Endothelial cell of umbilical vein (primary cell): ENCODE data around the gene MS4A7.

Source experiments
- CTCF ChIP-seq, 2 donors: IDR thresholded peaks; 1 replicate in 1 of 2; 2 replicates in 1 of 2; pipeline ENCODE4 v1.5.1; 2011; ENCODE audit warnings: low read length in 2 of 2, mild to moderate bottlenecking in 2 of 2, moderate library complexity in 2 of 2, control low read depth in 1 of 2, inconsistent platforms in 1 of 2, low read depth in 1 of 2; ENCODE audit not compliant: insufficient read depth in 1 of 2; ENCODE audit errors: extremely low read depth in 1 of 2
- EZH2 ChIP-seq: IDR thresholded peaks from 2 replicates; pipeline ENCODE4 v1.6.1; 2012; ENCODE audit warnings: borderline replicate concordance, low read depth, mild to moderate bottlenecking, moderate library complexity, low read length, inconsistent platforms; ENCODE audit not compliant: severe bottlenecking
- GATA2 ChIP-seq: IDR thresholded peaks from 2 replicates; pipeline ENCODE4 v1.7.0; 2011; ENCODE audit warnings: low read depth, mild to moderate bottlenecking, moderate library complexity, mixed read lengths, low read length; ENCODE audit not compliant: insufficient read length, insufficient read depth
- JUN ChIP-seq: IDR thresholded peaks from 2 replicates; pipeline ENCODE4 v1.6.1; 2011; ENCODE audit warnings: borderline replicate concordance, low read depth; ENCODE audit not compliant: insufficient read length, insufficient read depth
- MAX ChIP-seq: IDR thresholded peaks from 2 replicates; pipeline ENCODE4 v1.6.1; 2011; ENCODE audit not compliant: insufficient read depth, insufficient read length
- POLR2A ChIP-seq: IDR thresholded peaks from 2 replicates; pipeline ENCODE4 v1.6.1; 2012; ENCODE audit warnings: low read depth, mild to moderate bottlenecking, control low read depth, low read length
- POLR2AphosphoS5 ChIP-seq: IDR thresholded peaks from 2 replicates; pipeline ENCODE4 v1.6.1; 2012; ENCODE audit warnings: low read depth, mild to moderate bottlenecking, control low read depth, low read length, moderate library complexity; ENCODE audit not compliant: insufficient read depth

GRCh38 chr11:60344146-60344545, 34.2 kb upstream of the MS4A7 start:
- TF ChIP-seq CTCF (IDR thresholded peaks at IDR 0.05; ENCODE audit: extremely low read depth in 1 of 2, insufficient read depth in 1 of 2, low read depth in 1 of 2, low read length in 2 of 2) (no peak), EZH2 (no peak), POLR2AphosphoS5 (no peak), POLR2A (no peak), MAX (no peak), JUN (no peak), GATA2 (no peak)
